NOMO-1 (cell line): Measurements from ENCODE around the gene CHRM4.
A peak's percentile ranks its signal among the peaks of the same experiment; 100 is the strongest.

ENCODE experiments used
- DNase-seq, 2 experiments: peaks; one replicate each; lab custom pipeline; 2025; ENCODE audit not compliant: unreplicated experiment in 2 of 2; lab: John Stamatoyannopoulos, UW

CHRM4 gene

GRCh38 chr11:46369458-46370152 is 22.0 kb downstream of the CHRM4 start:
- no peak for DNase-seq

- DNase-seq = no peak
Measured at GRCh38 chr11:46367916-46368267, 23.7 kb downstream of the CHRM4 start.

- DNase-seq = peak in 1 of 2 experiments; percentile 28
Measured at GRCh38 chr11:46367244-46367915, 24.2 kb downstream of the CHRM4 start.

- DNase-seq = no peak
Measured at GRCh38 chr11:46366661-46367161, 24.9 kb downstream of the CHRM4 start.

- DNase-seq = no peak
Measured at GRCh38 chr11:46366260-46366659, 25.3 kb downstream of the CHRM4 start.

GRCh38 chr11:46364791-46365190 is 26.8 kb downstream of the CHRM4 start:
- no peak for DNase-seq

GRCh38 chr11:46364056-46364455 is 27.5 kb downstream of the CHRM4 start:
- DNase-seq = no peak

GRCh38 chr11:46363455-46364005 is 28.0 kb downstream of the CHRM4 start:
- no peak for DNase-seq

- DNase-seq = peak; percentile 42 to 69
Measured at GRCh38 chr11:46363031-46363407, 28.6 kb downstream of the CHRM4 start.

GRCh38 chr11:46362156-46363030 is 29.2 kb downstream of the CHRM4 start:
- no peak for DNase-seq

GRCh38 chr11:46361283-46362155 is 30.1 kb downstream of the CHRM4 start:
- DNase-seq = peak; percentile 80 to 88

GRCh38 chr11:46360878-46361277 is 30.7 kb downstream of the CHRM4 start:
- peak; percentile 37 to 63 for DNase-seq

- DNase-seq = no peak
Measured at GRCh38 chr11:46359953-46360352, 31.6 kb downstream of the CHRM4 start.

GRCh38 chr11:46357483-46357936 is 34.1 kb downstream of the CHRM4 start:
- DNase-seq = peak in 1 of 2 experiments; percentile 52

- DNase-seq = peak; percentile 72 to 79
Measured at GRCh38 chr11:46356924-46357482, 34.6 kb downstream of the CHRM4 start.

- DNase-seq = no peak
Measured at GRCh38 chr11:46353698-46354097, 37.9 kb downstream of the CHRM4 start.

- peak; percentile 24 to 40 for DNase-seq
Measured at GRCh38 chr11:46352063-46352841, 39.3 kb downstream of the CHRM4 start.

GRCh38 chr11:46351606-46352005 is 40.0 kb downstream of the CHRM4 start:
- no peak for DNase-seq

- DNase-seq = no peak
Measured at GRCh38 chr11:46351148-46351547, 40.4 kb downstream of the CHRM4 start.
